Nephron (organoid): ENCODE measurements around the gene TGFB2.
"Not testable (repeated sequence)": the region's sequence is repeated elsewhere in the genome, so short reads cannot be mapped to it uniquely, and the experiment has no call there.

Experiments
- H3K27ac Mint-ChIP-seq, 3 experiments: 2 replicates each; pipeline ENCODE4 v1.8.0; 2020; ENCODE audit warnings: mixed read lengths in 3 of 3, mild to moderate bottlenecking in 2 of 3, moderate library complexity in 1 of 3
- H3K27me3 Mint-ChIP-seq: 2 replicates; pipeline ENCODE4 v1.8.0; 2021; ENCODE audit warnings: low read depth, mild to moderate bottlenecking, moderate library complexity, mixed read lengths
- H3K36me3 Mint-ChIP-seq: 2 replicates; pipeline ENCODE4 v1.8.0; 2020; ENCODE audit warnings: low read depth, mixed read lengths
- H3K4me1 Mint-ChIP-seq: 2 replicates; pipeline ENCODE4 v1.8.0; 2020; ENCODE audit warnings: mixed read lengths
- H3K4me3 Mint-ChIP-seq, 3 experiments: 2 replicates each; pipeline ENCODE4 v1.8.0; 2020; ENCODE audit warnings: mild to moderate bottlenecking in 3 of 3, mixed read lengths in 3 of 3, moderate library complexity in 2 of 3
- H3K9me3 Mint-ChIP-seq: 2 replicates; pipeline ENCODE4 v1.8.0; 2020; ENCODE audit warnings: mixed read lengths
- CTCF ChIP-seq, 3 experiments: fragments of 200-600 bp; sonication (generic); IDR thresholded peaks; one replicate each; pipeline ENCODE4 v1.5.0; 2021; ENCODE audit warnings: antibody characterized with exemption in 3 of 3; ENCODE audit not compliant: unreplicated experiment in 3 of 3

The TGFB2 gene

GRCh38 chr1:218312509-218312908, 32.6 kb upstream of the TGFB2 start:
- Mint-ChIP-seq H3K27me3 (no peaks in the 10 kb centered on the region), H3K4me3 (no peak overlapping the region), H3K27ac (no peak overlapping the region), H3K9me3 (no peaks in the 10 kb centered on the region), H3K36me3 (peaks cover 44% of the 10 kb centered on the region), H3K4me1 (no peaks in the 10 kb centered on the region)
- no peak for TF ChIP-seq CTCF (IDR thresholded peaks at IDR 0.05; ENCODE audit: unreplicated experiment in 3 of 3)

- no peaks in the 10 kb centered on the region for H3K9me3 Mint-ChIP-seq
- H3K27ac Mint-ChIP-seq: no peak overlapping the region
- no peak for TF ChIP-seq CTCF (IDR thresholded peaks at IDR 0.05; ENCODE audit: unreplicated experiment in 3 of 3)
- H3K4me3 Mint-ChIP-seq: no peak overlapping the region
- peaks cover 35% of the 10 kb centered on the region for H3K36me3 Mint-ChIP-seq
- H3K4me1 Mint-ChIP-seq: no peaks in the 10 kb centered on the region
- no peaks in the 10 kb centered on the region for H3K27me3 Mint-ChIP-seq
Observed at GRCh38 chr1:218314316-218314715, 30.8 kb upstream of the TGFB2 start.

GRCh38 chr1:218315638-218316037, 29.5 kb upstream of the TGFB2 start:
- H3K4me3 Mint-ChIP-seq: no peak overlapping the region
- H3K36me3 Mint-ChIP-seq: peaks cover 26% of the 10 kb centered on the region
- H3K4me1 Mint-ChIP-seq: no peaks in the 10 kb centered on the region
- H3K27me3 Mint-ChIP-seq: no peaks in the 10 kb centered on the region
- TF ChIP-seq CTCF (IDR thresholded peaks at IDR 0.05; ENCODE audit: unreplicated experiment in 3 of 3): no peak
- no peaks in the 10 kb centered on the region for H3K9me3 Mint-ChIP-seq
- H3K27ac Mint-ChIP-seq: no peak overlapping the region

- H3K36me3 Mint-ChIP-seq: peaks cover 14% of the 10 kb centered on the region
Observed at GRCh38 chr1:218317061-218317460, 28.1 kb upstream of the TGFB2 start.

GRCh38 chr1:218320182-218320581, 25.0 kb upstream of the TGFB2 start:
- H3K36me3 Mint-ChIP-seq: peaks cover 20% of the 10 kb centered on the region
- H3K27ac Mint-ChIP-seq, H3K9me3 Mint-ChIP-seq, H3K4me1 Mint-ChIP-seq, H3K27me3 Mint-ChIP-seq, H3K4me3 Mint-ChIP-seq: not testable (repeated sequence)

More at GRCh38 chr1:218317061-218317460, 28.1 kb upstream of the TGFB2 start:
- no peaks in the 10 kb centered on the region for H3K4me1 Mint-ChIP-seq
- no peaks in the 10 kb centered on the region for H3K9me3 Mint-ChIP-seq
- no peak for TF ChIP-seq CTCF (IDR thresholded peaks at IDR 0.05; ENCODE audit: unreplicated experiment in 3 of 3)
- H3K4me3 Mint-ChIP-seq: no peak overlapping the region
- no peak overlapping the region for H3K27ac Mint-ChIP-seq
- no peaks in the 10 kb centered on the region for H3K27me3 Mint-ChIP-seq

- Mint-ChIP-seq H3K27me3 (no peaks in the 10 kb centered on the region), H3K4me1 (no peaks in the 10 kb centered on the region), H3K4me3 (no peak overlapping the region), H3K36me3 (peaks cover 22% of the 10 kb centered on the region), H3K9me3 (no peaks in the 10 kb centered on the region), H3K27ac (no peak overlapping the region)
- no peak for TF ChIP-seq CTCF (IDR thresholded peaks at IDR 0.05; ENCODE audit: unreplicated experiment in 3 of 3)
Observed at GRCh38 chr1:218322762-218323161, 22.4 kb upstream of the TGFB2 start.
